Measurements from ENCODE around the gene SEMA6B.

Gene SEMA6B

DNA sequence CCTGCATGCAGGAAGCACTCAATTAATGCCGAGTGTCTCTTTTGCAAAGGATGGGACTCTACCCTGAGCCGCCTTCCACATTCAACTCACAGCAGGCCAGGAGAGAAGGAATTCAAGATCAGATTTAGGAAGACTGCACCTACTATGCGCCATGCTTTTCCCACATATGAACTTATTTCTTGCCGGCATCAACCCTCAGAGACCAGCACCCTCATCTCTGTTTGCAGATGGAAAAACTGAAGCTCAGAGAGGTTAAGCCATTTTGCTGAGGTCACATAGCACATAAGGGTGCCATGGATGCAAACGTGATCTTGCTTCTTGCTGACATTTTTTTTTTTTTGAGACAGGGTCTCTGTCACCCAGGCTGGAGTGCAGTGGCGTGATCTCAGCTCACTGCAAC lies 14.2 kb upstream of the SEMA6B start:
- no peak overlapping the region for H3K4me3 ChIP-seq (ENCODE audit: low read depth in 1 of 2, low read length in 1 of 2)
- no peaks in the 10 kb centered on the region for H3K9me3 ChIP-seq
- H3K36me3 ChIP-seq: no peaks in the 10 kb centered on the region
- H3K27ac ChIP-seq: no peak overlapping the region
- TF ChIP-seq, protein P1, sequence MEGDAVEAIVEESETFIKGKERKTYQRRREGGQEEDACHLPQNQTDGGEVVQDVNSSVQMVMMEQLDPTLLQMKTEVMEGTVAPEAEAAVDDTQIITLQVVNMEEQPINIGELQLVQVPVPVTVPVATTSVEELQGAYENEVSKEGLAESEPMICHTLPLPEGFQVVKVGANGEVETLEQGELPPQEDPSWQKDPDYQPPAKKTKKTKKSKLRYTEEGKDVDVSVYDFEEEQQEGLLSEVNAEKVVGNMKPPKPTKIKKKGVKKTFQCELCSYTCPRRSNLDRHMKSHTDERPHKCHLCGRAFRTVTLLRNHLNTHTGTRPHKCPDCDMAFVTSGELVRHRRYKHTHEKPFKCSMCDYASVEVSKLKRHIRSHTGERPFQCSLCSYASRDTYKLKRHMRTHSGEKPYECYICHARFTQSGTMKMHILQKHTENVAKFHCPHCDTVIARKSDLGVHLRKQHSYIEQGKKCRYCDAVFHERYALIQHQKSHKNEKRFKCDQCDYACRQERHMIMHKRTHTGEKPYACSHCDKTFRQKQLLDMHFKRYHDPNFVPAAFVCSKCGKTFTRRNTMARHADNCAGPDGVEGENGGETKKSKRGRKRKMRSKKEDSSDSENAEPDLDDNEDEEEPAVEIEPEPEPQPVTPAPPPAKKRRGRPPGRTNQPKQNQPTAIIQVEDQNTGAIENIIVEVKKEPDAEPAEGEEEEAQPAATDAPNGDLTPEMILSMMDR (IDR thresholded peaks at IDR 0.05): no peak
- H3K4me1 ChIP-seq (ENCODE audit: control insufficient read depth in 1 of 2, insufficient read depth in 1 of 2, low read depth in 1 of 2, low read length in 1 of 2): peaks cover 6 to 10% of the 10 kb centered on the region in 2 experiments
- H3K27me3 ChIP-seq: peaks cover 55% of the 10 kb centered on the region

DNA sequence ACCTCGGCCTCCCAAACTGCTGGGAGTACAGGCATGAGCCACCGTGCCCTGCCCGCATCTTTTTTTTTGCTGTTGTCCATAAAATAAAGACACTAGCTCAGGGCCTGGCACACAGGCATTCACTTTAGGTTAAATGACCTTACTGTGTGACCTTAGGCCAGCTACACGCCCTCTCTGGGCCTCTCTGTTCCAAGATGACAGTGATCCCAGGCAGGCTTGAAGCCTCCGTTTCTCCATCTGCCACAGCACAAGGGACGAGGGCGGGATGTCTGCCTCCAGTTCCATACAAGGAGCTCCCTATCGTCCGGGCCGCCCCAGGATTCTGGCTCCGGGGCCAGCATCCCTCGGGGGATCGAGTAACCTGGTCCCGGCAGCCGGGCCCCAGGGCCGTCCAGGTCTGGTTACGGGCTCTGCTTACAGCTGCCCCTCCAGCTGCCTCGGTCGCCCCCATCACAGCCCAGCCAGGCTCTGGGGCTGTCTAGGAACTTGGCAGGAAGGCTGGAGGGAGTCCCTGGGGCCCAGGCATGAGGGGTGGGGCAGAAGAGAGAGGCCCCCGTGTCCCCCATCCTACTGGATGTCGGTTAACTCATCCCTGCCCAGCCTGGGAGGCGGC lies 11.9 kb upstream of the SEMA6B start:
- Histone ChIP-seq H3K9me3 (no peaks in the 10 kb centered on the region), H3K36me3 (no peaks in the 10 kb centered on the region), H3K27me3 (peaks cover 33% of the 10 kb centered on the region), H3K27ac (no peak overlapping the region), H3K4me3 (ENCODE audit: low read depth in 1 of 2, low read length in 1 of 2) (no peak overlapping the region), H3K4me1 (ENCODE audit: control insufficient read depth in 1 of 2, insufficient read depth in 1 of 2, low read depth in 1 of 2, low read length in 1 of 2) (peaks cover 24 to 30% of the 10 kb centered on the region in 2 experiments)
- TF ChIP-seq, protein P1 (IDR thresholded peaks at IDR 0.05): no peak

DNA sequence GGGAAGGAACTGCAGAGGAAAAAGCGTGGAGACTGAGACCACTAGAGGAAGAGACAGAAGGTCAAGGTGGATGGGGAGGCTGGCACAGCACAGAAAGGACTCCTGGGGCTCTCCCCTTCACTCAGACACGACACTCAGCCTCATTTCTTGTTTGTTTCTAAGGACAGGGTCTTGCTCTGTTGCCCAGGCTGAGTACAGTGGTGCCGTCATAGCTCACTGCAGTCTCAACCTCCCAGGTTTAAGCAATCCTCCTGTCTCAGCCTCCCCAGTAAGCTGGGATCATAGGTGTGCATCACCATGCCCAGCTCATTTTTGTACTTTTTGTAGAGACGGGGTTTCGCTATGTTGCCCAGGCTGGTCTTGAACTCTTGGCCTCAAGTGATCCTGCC lies 11.4 kb upstream of the SEMA6B start:
- H3K36me3 ChIP-seq: no peaks in the 10 kb centered on the region
- H3K27me3 ChIP-seq: peaks cover 28% of the 10 kb centered on the region
- peaks cover 24 to 30% of the 10 kb centered on the region in 2 experiments for H3K4me1 ChIP-seq (ENCODE audit: control insufficient read depth in 1 of 2, insufficient read depth in 1 of 2, low read depth in 1 of 2, low read length in 1 of 2)
- no peak overlapping the region for H3K27ac ChIP-seq
- H3K9me3 ChIP-seq: no peaks in the 10 kb centered on the region
- TF ChIP-seq, protein P1 (IDR thresholded peaks at IDR 0.05): no peak
- H3K4me3 ChIP-seq (ENCODE audit: low read depth in 1 of 2, low read length in 1 of 2): no peak overlapping the region

DNA sequence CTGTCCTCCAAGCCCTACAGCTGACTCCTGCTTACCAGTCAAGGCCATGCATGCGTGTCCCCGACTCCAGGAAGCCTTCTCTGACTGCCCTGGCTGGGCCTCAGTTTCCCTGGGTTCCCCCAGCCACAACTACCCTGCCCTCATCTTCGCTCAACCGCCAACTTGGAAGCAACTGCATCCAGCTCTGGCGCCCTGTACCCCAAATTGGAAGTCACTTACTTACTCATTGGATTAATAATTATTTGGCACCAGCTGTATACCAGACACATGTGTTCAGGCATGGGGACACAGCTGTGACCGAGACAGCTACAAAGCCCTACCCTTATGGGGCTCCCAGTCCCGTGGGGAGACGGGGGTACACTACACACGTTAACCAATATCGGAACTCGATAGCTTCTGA lies 10.9 kb upstream of the SEMA6B start:
- no peaks in the 10 kb centered on the region for H3K36me3 ChIP-seq
- peaks cover 24 to 30% of the 10 kb centered on the region in 2 experiments for H3K4me1 ChIP-seq (ENCODE audit: control insufficient read depth in 1 of 2, insufficient read depth in 1 of 2, low read depth in 1 of 2, low read length in 1 of 2)
- peaks cover 23% of the 10 kb centered on the region for H3K27me3 ChIP-seq
- no peaks in the 10 kb centered on the region for H3K9me3 ChIP-seq
- TF ChIP-seq, protein P1 (IDR thresholded peaks at IDR 0.05): no peak
- H3K27ac ChIP-seq: no peak overlapping the region
- H3K4me3 ChIP-seq (ENCODE audit: low read depth in 1 of 2, low read length in 1 of 2): no peak overlapping the region

DNA sequence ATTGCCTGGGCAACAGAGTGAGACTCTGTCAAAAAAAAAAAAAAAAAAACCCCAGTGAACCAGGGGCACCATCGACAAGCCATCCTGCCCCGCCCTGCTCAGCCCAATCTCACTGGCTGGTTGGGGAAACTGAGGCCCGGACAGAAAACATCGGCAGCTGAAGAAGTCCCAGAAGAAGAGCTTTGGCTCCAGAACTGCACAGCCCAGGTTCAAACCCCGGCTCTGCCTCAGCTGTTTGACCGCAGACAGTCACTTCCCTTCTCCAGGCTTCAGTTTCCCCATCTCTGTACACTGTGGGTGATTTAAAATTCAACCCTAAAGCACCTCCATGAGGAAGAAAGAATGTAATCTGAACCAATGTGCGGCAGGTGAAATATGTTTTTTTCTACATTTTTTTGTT lies 9.4 kb upstream of the SEMA6B start:
- TF ChIP-seq, protein P1 (IDR thresholded peaks at IDR 0.05): peak; percentile 15
- Histone ChIP-seq H3K27me3 (peaks cover 7% of the 10 kb centered on the region), H3K9me3 (no peaks in the 10 kb centered on the region), H3K36me3 (no peaks in the 10 kb centered on the region), H3K27ac (peak overlapping the region; percentile 79), H3K4me1 (ENCODE audit: control insufficient read depth in 1 of 2, insufficient read depth in 1 of 2, low read depth in 1 of 2, low read length in 1 of 2) (peaks cover 31 to 39% of the 10 kb centered on the region in 2 experiments), H3K4me3 (ENCODE audit: low read depth in 1 of 2, low read length in 1 of 2) (no peak overlapping the region)
